ENCODE results near the gene KCTD2. TPM values are rescaled to one million over a fixed set of nuclear protein-coding genes. Genes with fewer than 3 reads are reported as not detected.
A peak's percentile ranks its signal among the peaks of the same experiment; 100 is the strongest.

KCTD2 gene
- total RNA-seq, 1 donor from 2014 or later: 37.5 TPM

GRCh38 chr17:75088465-75089417 lies 41.7 kb downstream of the KCTD2 start:
- ATAC-seq: peak; percentile 27
- intact Hi-C loops (cut with DNase I): no loop called here
- DNase-seq (ENCODE audit: low spot score): no peak

GRCh38 chr17:75090871-75091854 lies 44.1 kb downstream of the KCTD2 start:
- ATAC-seq (peak; percentile 12), DNase-seq (ENCODE audit: low spot score) (no peak)
- intact Hi-C loops (cut with DNase I): no loop called here

- intact Hi-C loops (cut with DNase I): no loop called here
- no peak for DNase-seq (ENCODE audit: low spot score)
- ATAC-seq: no peak
Observed at GRCh38 chr17:75091855-75092327, 44.9 kb downstream of the KCTD2 start.

GRCh38 chr17:75093548-75094158 lies 46.6 kb downstream of the KCTD2 start:
- no peak for ATAC-seq
- intact Hi-C loops (cut with DNase I): no loop called here
- no peak for DNase-seq (ENCODE audit: low spot score)

- ATAC-seq (no peak), DNase-seq (ENCODE audit: low spot score) (no peak)
- intact Hi-C loops (cut with DNase I): no loop called here
Observed at GRCh38 chr17:75094871-75095399, 47.9 kb downstream of the KCTD2 start.

- intact Hi-C loops (cut with DNase I): no loop called here
- peak; percentile 61 for DNase-seq (ENCODE audit: low spot score)
- peak; percentile 76 for ATAC-seq
Observed at GRCh38 chr17:75096082-75096625, 49.1 kb downstream of the KCTD2 start.

- no peak for DNase-seq (ENCODE audit: low spot score)
- no peak for ATAC-seq
- intact Hi-C loops (cut with DNase I): no loop called here
Observed at GRCh38 chr17:75097865-75098264, 50.8 kb downstream of the KCTD2 start.

GRCh38 chr17:75098861-75099260 lies 51.8 kb downstream of the KCTD2 start:
- ATAC-seq (no peak), DNase-seq (ENCODE audit: low spot score) (no peak)
- intact Hi-C loops (cut with DNase I): no loop called here

GRCh38 chr17:75099881-75100595 lies 53.0 kb downstream of the KCTD2 start:
- DNase-seq (ENCODE audit: low spot score): no peak
- intact Hi-C loops (cut with DNase I): no loop called here

GRCh38 chr17:75102385-75102821 lies 55.4 kb downstream of the KCTD2 start:
- intact Hi-C loops (cut with DNase I): no loop called here
- DNase-seq (ENCODE audit: low spot score) (no peak), ATAC-seq (no peak)

More at GRCh38 chr17:75099881-75100595, 53.0 kb downstream of the KCTD2 start:
- ATAC-seq: no peak

- intact Hi-C loops (cut with DNase I): no loop called here
- ATAC-seq: no peak
- no peak for DNase-seq (ENCODE audit: low spot score)
Observed at GRCh38 chr17:75103601-75104554, 56.9 kb downstream of the KCTD2 start.

GRCh38 chr17:75105126-75106080 lies 58.4 kb downstream of the KCTD2 start:
- DNase-seq (ENCODE audit: low spot score): no peak
- intact Hi-C loops (cut with DNase I): no loop called here
- no peak for ATAC-seq

GRCh38 chr17:75108193-75108592 lies 61.2 kb downstream of the KCTD2 start:
- DNase-seq (ENCODE audit: low spot score) (no peak), ATAC-seq (no peak)
- intact Hi-C loops (cut with DNase I): no loop called here

- intact Hi-C loops (cut with DNase I): no loop called here
- ATAC-seq: no peak
Observed at GRCh38 chr17:75109046-75109406, 62.0 kb downstream of the KCTD2 start.

GRCh38 chr17:75109407-75110233 lies 62.6 kb downstream of the KCTD2 start, which contains the start of gene ARMC7:
Gene ARMC7, plus strand, starts transcription at chr17:75109969. Its CDS starts 320 bp downstream, at chr17:75110289.
- intact Hi-C loops (cut with DNase I): no loop called here
- DNase-seq (ENCODE audit: low spot score) (peak; percentile 94), ATAC-seq (peak; percentile 92)

More at GRCh38 chr17:75109046-75109406, 62.0 kb downstream of the KCTD2 start:
- DNase-seq (ENCODE audit: low spot score): no peak

Measured in sciatic nerve (tissue), 2 donors.